ENCODE measurements around the gene CDKN2AIPNL.
"Not testable (repeated sequence)": the region's sequence is repeated elsewhere in the genome, so short reads cannot be mapped to it uniquely, and the experiment has no call there.

Gene CDKN2AIPNL

GRCh38 chr5:134374232-134374631 is 37.4 kb downstream of the CDKN2AIPNL start:
- no peak for TF ChIP-seq CTCF (IDR thresholded peaks at IDR 0.05; ENCODE audit: borderline replicate concordance, control extremely low read depth, extremely low read depth, insufficient read depth, missing control alignments)
- no peak for DNase-seq (ENCODE audit: low spot score)
- in situ Hi-C loops (cut with MboI; ENCODE audit: low sequenced_read_pairs, unreplicated experiment): no loop called here

- in situ Hi-C loops (cut with MboI; ENCODE audit: low sequenced_read_pairs, unreplicated experiment); DNase-seq (ENCODE audit: low spot score): not testable (repeated sequence)
These were observed 38.0 kb downstream of the CDKN2AIPNL start for GRCh38 chr5:134373633-134374032.

- in situ Hi-C loops (cut with MboI; ENCODE audit: low sequenced_read_pairs, unreplicated experiment): no loop called here
- no peak for TF ChIP-seq CTCF (IDR thresholded peaks at IDR 0.05; ENCODE audit: borderline replicate concordance, control extremely low read depth, extremely low read depth, insufficient read depth, missing control alignments)
- DNase-seq (ENCODE audit: low spot score): peak; percentile 38
These were observed 39.8 kb downstream of the CDKN2AIPNL start for GRCh38 chr5:134371834-134372340.

- in situ Hi-C loops (cut with MboI; ENCODE audit: low sequenced_read_pairs, unreplicated experiment): no loop called here
- peak; percentile 93 for DNase-seq (ENCODE audit: low spot score)
- TF ChIP-seq CTCF (IDR thresholded peaks at IDR 0.05; ENCODE audit: borderline replicate concordance, control extremely low read depth, extremely low read depth, insufficient read depth, missing control alignments): no peak
These were observed 40.5 kb downstream of the CDKN2AIPNL start, which contains the start of gene UBE2B for GRCh38 chr5:134370871-134371833. TSS of gene UBE2B (plus strand) at chr5:134371569. CDS start at chr5:134371596, 27 bp downstream.

- DNase-seq (ENCODE audit: low spot score): no peak
- in situ Hi-C loops (cut with MboI; ENCODE audit: low sequenced_read_pairs, unreplicated experiment): no loop called here
- no peak for TF ChIP-seq CTCF (IDR thresholded peaks at IDR 0.05; ENCODE audit: borderline replicate concordance, control extremely low read depth, extremely low read depth, insufficient read depth, missing control alignments)
These were observed 41.3 kb downstream of the CDKN2AIPNL start for GRCh38 chr5:134370311-134370870.

- no peak for DNase-seq (ENCODE audit: low spot score)
- no peak for TF ChIP-seq CTCF (IDR thresholded peaks at IDR 0.05; ENCODE audit: borderline replicate concordance, control extremely low read depth, extremely low read depth, insufficient read depth, missing control alignments)
- in situ Hi-C loops (cut with MboI; ENCODE audit: low sequenced_read_pairs, unreplicated experiment): no loop called here
These were observed 46.1 kb downstream of the CDKN2AIPNL start for GRCh38 chr5:134365604-134366003.

- no peak for TF ChIP-seq CTCF (IDR thresholded peaks at IDR 0.05; ENCODE audit: borderline replicate concordance, control extremely low read depth, extremely low read depth, insufficient read depth, missing control alignments)
- DNase-seq (ENCODE audit: low spot score): no peak
- in situ Hi-C loops (cut with MboI; ENCODE audit: low sequenced_read_pairs, unreplicated experiment): no loop called here
These were observed 56.0 kb downstream of the CDKN2AIPNL start for GRCh38 chr5:134355681-134356080.

Measured in GM13976 (cell line).